MCF 10A (cell line): ENCODE results near the gene DPYD. TPM values are rescaled to one million over a fixed set of nuclear protein-coding genes. Genes with fewer than 3 reads are reported as not detected.

ENCODE experiments used
- BruUV-seq: library from RNA; stranded (reverse); fragments of 400-500 nt; replicated peaks from 2 replicates; lab custom pipeline; 2021; lab: Mats Ljungman, UMichigan
- CTCF ChIA-PET: fragments of 300-600 bp; sonication (Branson Sonifier 250); formaldehyde crosslinking; extraction: SDS; loops from one replicate; lab custom pipeline; 2021; ENCODE audit warnings: antibody characterized with exemption, inconsistent platforms; lab: Yijun Ruan, JAX
- POLR2A ChIA-PET: fragments of 300-600, 350-650 bp; sonication (Branson Sonifier 250); formaldehyde crosslinking; extraction: SDS; loops from one replicate; lab custom pipeline; 2020; ENCODE audit warnings: antibody characterized with exemption, inconsistent platforms; lab: Yijun Ruan, JAX
- DNase-seq: peaks from one replicate; pipeline ENCODE4 v3.0.0-alpha.2; 2018; ENCODE audit not compliant: unreplicated experiment
- H3K27ac Mint-ChIP-seq: one replicate; pipeline ENCODE4 v1.8.0; 2022; ENCODE audit warnings: mild to moderate bottlenecking, low read depth, mixed read lengths; ENCODE audit not compliant: unreplicated experiment
- H3K27me3 Mint-ChIP-seq: one replicate; pipeline ENCODE4 v1.8.0; 2022; ENCODE audit warnings: mixed read lengths; ENCODE audit not compliant: insufficient read depth, unreplicated experiment
- H3K36me3 Mint-ChIP-seq: one replicate; pipeline ENCODE4 v1.8.0; 2022; ENCODE audit warnings: mild to moderate bottlenecking, moderate library complexity, mixed read lengths; ENCODE audit not compliant: insufficient read depth, unreplicated experiment
- H3K4me1 Mint-ChIP-seq: one replicate; pipeline ENCODE4 v1.8.0; 2022; ENCODE audit warnings: mixed read lengths; ENCODE audit not compliant: insufficient read depth, unreplicated experiment
- H3K4me3 Mint-ChIP-seq: one replicate; pipeline ENCODE4 v1.8.0; 2022; ENCODE audit warnings: mild to moderate bottlenecking, moderate library complexity, mixed read lengths; ENCODE audit not compliant: unreplicated experiment
- H3K9me3 Mint-ChIP-seq: one replicate; pipeline ENCODE4 v1.8.0; 2022; ENCODE audit warnings: mixed read lengths; ENCODE audit not compliant: unreplicated experiment
- intact Hi-C: fragments of 100-400 bp; cut with micrococcal nuclease; formaldehyde crosslinking; loops from 2 replicates; pipeline ENCODE4 v1.14.1; 2022
- total RNA-seq: library from RNA; stranded (reverse); gene quantifications from 2 replicates; pipeline ENCODE4 v1.2.3, GENCODE V29; 2022
- TF ChIP-seq, protein P1 (sequence below): fragments of 200-600 bp; IDR thresholded peaks from one replicate; pipeline ENCODE4 v1.8.0; 2022; ENCODE audit warnings: antibody characterized with exemption, mild to moderate bottlenecking; ENCODE audit not compliant: unreplicated experiment

The DPYD gene
- total RNA-seq, 1 experiment from 2014 or later = 48.2 TPM

DNA sequence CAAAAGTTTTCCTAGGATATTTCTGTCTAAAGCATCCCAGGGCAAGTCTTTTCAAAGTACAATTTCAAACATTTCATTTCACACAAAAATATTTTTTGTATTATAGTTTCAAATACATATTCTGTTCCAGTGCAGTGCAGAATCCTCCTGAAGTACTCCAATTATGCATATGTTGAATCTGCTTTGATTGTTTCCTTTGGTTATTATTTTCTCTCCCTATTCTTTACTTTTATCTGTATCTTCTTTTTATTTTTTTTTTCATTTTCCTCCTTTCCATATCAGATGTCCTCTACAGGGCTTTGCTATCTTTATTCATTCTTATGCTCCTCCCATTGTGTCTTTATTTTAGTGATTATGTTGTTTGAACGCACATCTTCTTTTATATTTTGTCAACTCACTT lies 274.8 kb downstream of the DPYD start:
- BruUV-seq = no TSS peak
- POLR2A ChIA-PET = interaction anchor here (0.7 kb wide), 1 partner anchor 77 kb away, joined by 3 read pairs; no protein-coding TSS in a partner anchor

DNA sequence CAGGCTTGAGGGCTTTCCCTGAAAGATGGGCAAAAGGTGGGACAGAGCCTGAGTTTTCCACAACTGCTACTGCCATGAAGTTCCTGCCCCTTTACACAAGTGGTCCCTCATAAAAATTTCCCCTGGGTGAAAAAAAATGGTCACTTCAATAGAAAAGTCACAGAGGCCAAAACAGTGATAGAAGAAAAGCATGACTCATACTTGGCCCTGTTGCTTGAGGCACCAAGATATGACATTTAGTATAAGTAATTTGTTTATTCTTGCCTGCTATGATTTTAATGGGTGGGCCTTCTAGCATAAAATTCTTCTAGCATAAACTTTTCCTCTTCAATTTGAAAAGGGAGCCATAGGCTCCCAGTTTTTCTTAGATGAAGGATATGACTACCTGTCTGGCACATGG lies 280.2 kb downstream of the DPYD start:
- no peak overlapping the region for H3K4me3 Mint-ChIP-seq
- BruUV-seq = no TSS peak
- H3K27me3 Mint-ChIP-seq = no peaks in the 10 kb centered on the region
- intact Hi-C loops = no loop called here
- peaks cover 8% of the 10 kb centered on the region for H3K4me1 Mint-ChIP-seq
- peaks cover 11% of the 10 kb centered on the region for H3K9me3 Mint-ChIP-seq
- H3K27ac Mint-ChIP-seq = no peak overlapping the region
- ChIA-PET CTCF (no interaction called here), POLR2A (interaction anchor here (1.3 kb wide), 1 partner anchor 8 kb away, joined by 3 read pairs; no protein-coding TSS in a partner anchor)
- DNase-seq = peak; percentile 17
- peaks cover 13% of the 10 kb centered on the region for H3K36me3 Mint-ChIP-seq
- TF ChIP-seq, protein P1, sequence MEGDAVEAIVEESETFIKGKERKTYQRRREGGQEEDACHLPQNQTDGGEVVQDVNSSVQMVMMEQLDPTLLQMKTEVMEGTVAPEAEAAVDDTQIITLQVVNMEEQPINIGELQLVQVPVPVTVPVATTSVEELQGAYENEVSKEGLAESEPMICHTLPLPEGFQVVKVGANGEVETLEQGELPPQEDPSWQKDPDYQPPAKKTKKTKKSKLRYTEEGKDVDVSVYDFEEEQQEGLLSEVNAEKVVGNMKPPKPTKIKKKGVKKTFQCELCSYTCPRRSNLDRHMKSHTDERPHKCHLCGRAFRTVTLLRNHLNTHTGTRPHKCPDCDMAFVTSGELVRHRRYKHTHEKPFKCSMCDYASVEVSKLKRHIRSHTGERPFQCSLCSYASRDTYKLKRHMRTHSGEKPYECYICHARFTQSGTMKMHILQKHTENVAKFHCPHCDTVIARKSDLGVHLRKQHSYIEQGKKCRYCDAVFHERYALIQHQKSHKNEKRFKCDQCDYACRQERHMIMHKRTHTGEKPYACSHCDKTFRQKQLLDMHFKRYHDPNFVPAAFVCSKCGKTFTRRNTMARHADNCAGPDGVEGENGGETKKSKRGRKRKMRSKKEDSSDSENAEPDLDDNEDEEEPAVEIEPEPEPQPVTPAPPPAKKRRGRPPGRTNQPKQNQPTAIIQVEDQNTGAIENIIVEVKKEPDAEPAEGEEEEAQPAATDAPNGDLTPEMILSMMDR = no peak

More for the DNA sequence above, 274.8 kb downstream of the DPYD start:
- TF ChIP-seq, protein P1 = no peak
- Mint-ChIP-seq H3K36me3 (peaks cover 3% of the 10 kb centered on the region), H3K4me3 (no peak overlapping the region), H3K9me3 (peaks cover 16% of the 10 kb centered on the region), H3K4me1 (peaks cover 9% of the 10 kb centered on the region), H3K27ac (no peak overlapping the region), H3K27me3 (no peaks in the 10 kb centered on the region)
- no peak for DNase-seq
- CTCF ChIA-PET = interaction anchor here (0.7 kb wide), 1 partner anchor 288 kb away, joined by 3 read pairs; no protein-coding TSS in a partner anchor
- intact Hi-C loops = no loop called here

DNA sequence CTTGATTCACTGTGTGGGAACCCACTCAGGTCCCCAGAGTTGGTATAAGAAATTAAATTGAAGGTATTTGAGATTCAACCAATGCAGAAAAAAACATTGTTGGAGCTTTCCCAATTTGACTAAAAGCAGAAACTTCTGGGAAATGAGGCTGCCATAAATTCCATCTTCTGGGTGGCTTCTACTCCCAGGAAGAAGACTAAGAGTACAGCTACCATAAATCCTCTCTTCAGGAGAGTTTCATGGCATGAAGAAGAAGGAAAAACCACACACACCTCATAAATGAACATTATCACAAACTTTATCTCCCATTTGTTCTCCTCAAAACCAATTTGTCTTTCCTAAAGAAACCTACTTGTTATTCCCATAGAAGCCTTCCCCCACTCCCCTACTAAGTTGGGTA lies 283.9 kb downstream of the DPYD start:
- CTCF ChIA-PET = no interaction called here
- peaks cover 12% of the 10 kb centered on the region for H3K4me1 Mint-ChIP-seq
- no peak overlapping the region for H3K27ac Mint-ChIP-seq
- peaks cover 13% of the 10 kb centered on the region for H3K36me3 Mint-ChIP-seq
- intact Hi-C loops = no loop called here
- H3K4me3 Mint-ChIP-seq = no peak overlapping the region
- BruUV-seq = no TSS peak
- TF ChIP-seq, protein P1 = no peak
- H3K27me3 Mint-ChIP-seq = no peaks in the 10 kb centered on the region
- POLR2A ChIA-PET = interaction anchor here (0.9 to 1.1 kb wide), 2 partner anchors 15 to 18 kb away, joined by 3 to 4 read pairs; no protein-coding TSS in a partner anchor
- H3K9me3 Mint-ChIP-seq = peaks cover 11% of the 10 kb centered on the region
- no peak for DNase-seq

DNA sequence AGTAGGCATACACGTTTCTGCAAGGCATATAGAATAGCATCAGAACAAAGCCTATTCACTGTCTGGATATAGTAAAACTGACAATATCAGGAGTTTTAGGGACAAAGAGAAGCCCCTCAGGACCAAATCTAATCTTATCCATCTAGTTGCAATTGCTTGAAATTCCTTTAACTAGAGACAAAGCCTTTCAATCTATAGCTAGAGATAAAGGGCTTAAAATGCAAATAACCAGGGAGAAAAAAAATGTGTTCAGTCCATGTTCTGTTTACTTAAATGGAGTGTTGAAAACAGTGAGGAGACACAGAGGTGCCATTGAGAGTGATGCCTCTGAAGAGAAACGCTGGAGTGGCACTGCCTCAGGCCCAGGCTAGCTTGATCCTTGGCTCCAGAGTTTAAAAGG lies 286.1 kb downstream of the DPYD start:
- intact Hi-C loops = no loop called here
- H3K27me3 Mint-ChIP-seq = no peaks in the 10 kb centered on the region
- H3K4me3 Mint-ChIP-seq = no peak overlapping the region
- TF ChIP-seq, protein P1 = no peak
- POLR2A ChIA-PET = no interaction called here
- peaks cover 7% of the 10 kb centered on the region for H3K36me3 Mint-ChIP-seq
- BruUV-seq = no TSS peak
- no peak overlapping the region for H3K27ac Mint-ChIP-seq
- no peaks in the 10 kb centered on the region for H3K9me3 Mint-ChIP-seq
- CTCF ChIA-PET = interaction anchor here (1.0 kb wide), 1 partner anchor 11 kb away, joined by 3 read pairs; no protein-coding TSS in a partner anchor
- no peak for DNase-seq
- peaks cover 4% of the 10 kb centered on the region for H3K4me1 Mint-ChIP-seq
